ENCODE measurements around the gene ITSN1.
"Not testable (repeated sequence)": the region's sequence is repeated elsewhere in the genome, so short reads cannot be mapped to it uniquely, and the experiment has no call there.

ITSN1 gene

GRCh38 chr21:33894736-33895288 is 252.5 kb downstream of the ITSN1 start:
- peak; percentile 83 for DNase-seq (ENCODE audit: low read depth, low spot score)
- H3K4me3 ChIP-seq (ENCODE audit: low read length) = peak overlapping the region; percentile 16

GRCh38 chr21:33895356-33895755 is 253.1 kb downstream of the ITSN1 start:
- H3K4me3 ChIP-seq (ENCODE audit: low read length) = no peak overlapping the region
- DNase-seq (ENCODE audit: low read depth, low spot score) = no peak

- no peak overlapping the region for H3K4me3 ChIP-seq (ENCODE audit: low read length)
- DNase-seq (ENCODE audit: low read depth, low spot score) = no peak
These were observed 254.4 kb downstream of the ITSN1 start for GRCh38 chr21:33896691-33897090.

- no peak overlapping the region for H3K4me3 ChIP-seq (ENCODE audit: low read length)
- DNase-seq (ENCODE audit: low read depth, low spot score) = no peak
These were observed 254.8 kb downstream of the ITSN1 start for GRCh38 chr21:33897098-33897497.

GRCh38 chr21:33897739-33898138 is 255.4 kb downstream of the ITSN1 start:
- DNase-seq (ENCODE audit: low read depth, low spot score) = no peak
- H3K4me3 ChIP-seq (ENCODE audit: low read length) = no peak overlapping the region

- H3K4me3 ChIP-seq (ENCODE audit: low read length) = no peak overlapping the region
- no peak for DNase-seq (ENCODE audit: low read depth, low spot score)
These were observed 256.3 kb downstream of the ITSN1 start for GRCh38 chr21:33898586-33898985.

- H3K4me3 ChIP-seq (ENCODE audit: low read length) = no peak overlapping the region
- DNase-seq (ENCODE audit: low read depth, low spot score) = no peak
These were observed 256.9 kb downstream of the ITSN1 start for GRCh38 chr21:33899199-33899598.

GRCh38 chr21:33901412-33902288 is 259.3 kb downstream of the ITSN1 start:
- peak; percentile 28 for DNase-seq (ENCODE audit: low read depth, low spot score)
- H3K4me3 ChIP-seq (ENCODE audit: low read length) = no peak overlapping the region

- DNase-seq (ENCODE audit: low read depth, low spot score) = no peak
- H3K4me3 ChIP-seq (ENCODE audit: low read length) = no peak overlapping the region
These were observed 260.0 kb downstream of the ITSN1 start for GRCh38 chr21:33902349-33902748.

GRCh38 chr21:33904041-33904440 is 261.7 kb downstream of the ITSN1 start:
- no peak for DNase-seq (ENCODE audit: low read depth, low spot score)
- H3K4me3 ChIP-seq (ENCODE audit: low read length) = no peak overlapping the region

- no peak for DNase-seq (ENCODE audit: low read depth, low spot score)
These were observed 266.5 kb downstream of the ITSN1 start for GRCh38 chr21:33908760-33909159.

GRCh38 chr21:33909756-33910155 is 267.5 kb downstream of the ITSN1 start:
- DNase-seq (ENCODE audit: low read depth, low spot score) = no peak
- no peak overlapping the region for H3K4me3 ChIP-seq (ENCODE audit: low read length)

More at GRCh38 chr21:33908760-33909159, 266.5 kb downstream of the ITSN1 start:
- no peak overlapping the region for H3K4me3 ChIP-seq (ENCODE audit: low read length)

GRCh38 chr21:33914188-33914587 is 271.9 kb downstream of the ITSN1 start:
- DNase-seq (ENCODE audit: low read depth, low spot score) = no peak
- H3K4me3 ChIP-seq (ENCODE audit: low read length) = peak overlapping the region; percentile 96

GRCh38 chr21:33915368-33916199 is 273.3 kb downstream of the ITSN1 start, which contains the start of gene ATP5PO:
ATP5PO (minus strand) TSS chr21:33915804; CDS start chr21:33915763, 41 bp downstream.
- H3K4me3 ChIP-seq (ENCODE audit: low read length) = peak within 1 kb of the TSS; percentile 96
- DNase-seq (ENCODE audit: low read depth, low spot score) = peak; percentile 97

- H3K4me3 ChIP-seq (ENCODE audit: low read length) = peak overlapping the region; percentile 96
- no peak for DNase-seq (ENCODE audit: low read depth, low spot score)
These were observed 273.9 kb downstream of the ITSN1 start for GRCh38 chr21:33916200-33916567.

- DNase-seq (ENCODE audit: low read depth, low spot score) = no peak
These were observed 275.1 kb downstream of the ITSN1 start for GRCh38 chr21:33917421-33917820.

GRCh38 chr21:33924079-33924765 is 281.9 kb downstream of the ITSN1 start:
- peak; percentile 75 for DNase-seq (ENCODE audit: low read depth, low spot score)
- H3K4me3 ChIP-seq (ENCODE audit: low read length) = no peak overlapping the region

More at GRCh38 chr21:33917421-33917820, 275.1 kb downstream of the ITSN1 start:
- H3K4me3 ChIP-seq (ENCODE audit: low read length) = no peak overlapping the region

- DNase-seq (ENCODE audit: low read depth, low spot score) = no peak
- no peak overlapping the region for H3K4me3 ChIP-seq (ENCODE audit: low read length)
These were observed 282.4 kb downstream of the ITSN1 start for GRCh38 chr21:33924766-33925100.

GRCh38 chr21:33926248-33926647 is 283.9 kb downstream of the ITSN1 start:
- not testable (repeated sequence) for DNase-seq (ENCODE audit: low read depth, low spot score); H3K4me3 ChIP-seq (ENCODE audit: low read length)
